Measurements from ENCODE around the gene DOCK4. TPM values are rescaled to one million over a fixed set of nuclear protein-coding genes. Genes with fewer than 3 reads are reported as not detected.

The DOCK4 gene
- total and polyA plus RNA-seq, 10 of the 15 experiments (the other 5 are each of a cell fraction or from before 2014, with no cell fraction given): 0.03 to 0.73 (median 0.38) TPM

- TF ChIP-seq, protein P1, sequence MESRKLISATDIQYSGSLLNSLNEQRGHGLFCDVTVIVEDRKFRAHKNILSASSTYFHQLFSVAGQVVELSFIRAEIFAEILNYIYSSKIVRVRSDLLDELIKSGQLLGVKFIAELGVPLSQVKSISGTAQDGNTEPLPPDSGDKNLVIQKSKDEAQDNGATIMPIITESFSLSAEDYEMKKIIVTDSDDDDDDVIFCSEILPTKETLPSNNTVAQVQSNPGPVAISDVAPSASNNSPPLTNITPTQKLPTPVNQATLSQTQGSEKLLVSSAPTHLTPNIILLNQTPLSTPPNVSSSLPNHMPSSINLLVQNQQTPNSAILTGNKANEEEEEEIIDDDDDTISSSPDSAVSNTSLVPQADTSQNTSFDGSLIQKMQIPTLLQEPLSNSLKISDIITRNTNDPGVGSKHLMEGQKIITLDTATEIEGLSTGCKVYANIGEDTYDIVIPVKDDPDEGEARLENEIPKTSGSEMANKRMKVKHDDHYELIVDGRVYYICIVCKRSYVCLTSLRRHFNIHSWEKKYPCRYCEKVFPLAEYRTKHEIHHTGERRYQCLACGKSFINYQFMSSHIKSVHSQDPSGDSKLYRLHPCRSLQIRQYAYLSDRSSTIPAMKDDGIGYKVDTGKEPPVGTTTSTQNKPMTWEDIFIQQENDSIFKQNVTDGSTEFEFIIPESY (IDR thresholded peaks at IDR 0.05): no peak
- TF ChIP-seq NBN (IDR thresholded peaks at IDR 0.05) (no peak), E4F1 (IDR thresholded peaks at IDR 0.05; ENCODE audit: borderline replicate concordance, partially characterized antibody) (no peak), ZNF687 (IDR thresholded peaks at IDR 0.05) (no peak), POU2F2 (IDR thresholded peaks at IDR 0.05; ENCODE audit: borderline replicate concordance, low read depth, low read length) (no peak)
These were observed 365.7 kb downstream of the DOCK4 start (continued) for GRCh38 chr7:111840528-111840927.
